Effector CD8-positive, alpha-beta T cell (primary cell): ENCODE results near the gene TMEFF1.
A peak's percentile ranks its signal among the peaks of the same experiment; 100 is the strongest.
"Not testable (repeated sequence)": the region's sequence is repeated elsewhere in the genome, so short reads cannot be mapped to it uniquely, and the experiment has no call there.

Experiments
- DNase-seq: peaks from one replicate; lab custom pipeline; 2025; lab: John Stamatoyannopoulos, UW
- total RNA-seq, 4 experiments: gene quantifications; one replicate each; lab custom pipeline; 2026; lab: John Stamatoyannopoulos, UW

TMEFF1 gene, protein sequence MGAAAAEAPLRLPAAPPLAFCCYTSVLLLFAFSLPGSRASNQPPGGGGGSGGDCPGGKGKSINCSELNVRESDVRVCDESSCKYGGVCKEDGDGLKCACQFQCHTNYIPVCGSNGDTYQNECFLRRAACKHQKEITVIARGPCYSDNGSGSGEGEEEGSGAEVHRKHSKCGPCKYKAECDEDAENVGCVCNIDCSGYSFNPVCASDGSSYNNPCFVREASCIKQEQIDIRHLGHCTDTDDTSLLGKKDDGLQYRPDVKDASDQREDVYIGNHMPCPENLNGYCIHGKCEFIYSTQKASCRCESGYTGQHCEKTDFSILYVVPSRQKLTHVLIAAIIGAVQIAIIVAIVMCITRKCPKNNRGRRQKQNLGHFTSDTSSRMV
- 0 to 0.35 (median 0) reads per million in 4 experiments for total RNA-seq

GRCh38 chr9:100472788-100473275, at the start of gene TMEFF1:
TMEFF1 (plus strand) TSS chr9:100473149; CDS start chr9:100473545, 396 bp downstream.
- DNase-seq: peak; percentile 21

- no peak for DNase-seq
Measured at GRCh38 chr9:100425758-100426157, 47.2 kb upstream of the TMEFF1 start.

- no peak for DNase-seq
Measured at GRCh38 chr9:100426189-100426529, 46.8 kb upstream of the TMEFF1 start.

- DNase-seq: peak; percentile 33
Measured at GRCh38 chr9:100426530-100427365, 46.2 kb upstream of the TMEFF1 start, which contains the start of gene MSANTD3. MSANTD3 (plus strand) TSS chr9:100427143; CDS start chr9:100441939, 14,796 bp downstream.

GRCh38 chr9:100427366-100428263, 45.3 kb upstream of the TMEFF1 start:
- DNase-seq: peak; percentile 12

GRCh38 chr9:100428871-100429654, 43.9 kb upstream of the TMEFF1 start:
- no peak for DNase-seq

GRCh38 chr9:100430286-100430940, 42.5 kb upstream of the TMEFF1 start:
- DNase-seq: no peak

GRCh38 chr9:100431886-100432285, 41.1 kb upstream of the TMEFF1 start:
- no peak for DNase-seq

DNA sequence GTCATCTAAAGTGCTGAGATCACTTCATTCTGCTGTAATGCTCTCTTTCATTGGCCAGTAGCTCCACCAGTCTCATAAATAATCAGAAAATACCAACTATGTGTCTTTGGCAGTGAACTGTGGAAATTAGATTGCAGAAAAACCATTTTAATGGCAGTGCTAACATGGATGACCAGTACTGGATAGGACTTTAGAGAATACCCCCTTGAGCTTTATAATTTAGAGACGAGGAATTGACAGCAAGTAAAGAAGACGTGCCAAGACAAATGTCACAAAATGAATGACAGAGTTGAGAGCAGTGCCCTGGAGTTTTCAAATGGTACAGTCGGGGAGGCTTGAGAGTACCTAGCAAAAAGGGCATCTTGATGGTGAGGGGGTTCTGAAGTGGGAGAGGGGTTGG, 40.2 kb upstream of the TMEFF1 start:
- no peak for DNase-seq

DNA sequence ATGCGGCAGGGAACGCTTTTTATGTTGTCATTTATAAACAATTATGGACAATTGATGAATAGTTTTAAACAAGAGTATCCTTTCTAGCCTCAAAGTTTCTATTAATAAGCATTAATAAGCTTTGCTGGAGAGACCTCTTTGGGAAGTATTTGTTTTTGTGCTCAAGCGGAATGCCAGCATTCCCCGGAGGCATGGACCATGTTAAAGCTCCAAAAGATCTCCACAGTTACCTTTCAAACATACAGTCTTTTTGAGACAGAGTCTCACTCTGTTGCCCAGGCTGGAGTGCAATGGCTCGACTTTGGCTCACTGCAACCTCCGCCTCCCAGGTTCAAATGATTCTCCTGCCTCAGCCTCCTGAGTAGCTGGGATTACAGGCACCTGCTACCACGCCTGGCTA, 36.4 kb upstream of the TMEFF1 start:
- no peak for DNase-seq

GRCh38 chr9:100437860-100438805, 34.8 kb upstream of the TMEFF1 start:
- peak; percentile 65 for DNase-seq

GRCh38 chr9:100440071-100440470, 32.9 kb upstream of the TMEFF1 start:
- no peak for DNase-seq

DNA sequence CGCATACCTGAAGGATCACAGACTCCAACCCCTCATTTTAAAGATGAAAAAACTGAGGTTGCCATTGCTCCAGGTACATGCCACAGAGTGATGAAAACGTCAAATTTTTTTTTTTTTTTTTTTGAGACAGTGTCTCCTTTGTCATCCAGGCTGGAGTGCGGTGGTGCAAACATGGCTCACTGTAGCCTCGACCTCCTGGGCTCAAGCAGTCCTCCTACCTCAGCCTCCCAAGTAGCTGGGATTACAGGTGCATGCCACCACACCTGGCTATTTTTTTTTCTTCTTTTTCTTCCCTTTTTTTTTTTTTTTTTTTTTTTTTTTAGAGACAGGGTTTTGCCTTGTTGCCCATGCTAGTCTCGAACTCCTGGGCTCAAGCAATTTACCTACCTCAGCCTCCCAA, 32.5 kb upstream of the TMEFF1 start:
- DNase-seq: not testable (repeated sequence)

- no peak for DNase-seq
Measured at GRCh38 chr9:100441911-100442361, 31.0 kb upstream of the TMEFF1 start.

GRCh38 chr9:100443781-100444768, 28.9 kb upstream of the TMEFF1 start:
- no peak for DNase-seq

DNA sequence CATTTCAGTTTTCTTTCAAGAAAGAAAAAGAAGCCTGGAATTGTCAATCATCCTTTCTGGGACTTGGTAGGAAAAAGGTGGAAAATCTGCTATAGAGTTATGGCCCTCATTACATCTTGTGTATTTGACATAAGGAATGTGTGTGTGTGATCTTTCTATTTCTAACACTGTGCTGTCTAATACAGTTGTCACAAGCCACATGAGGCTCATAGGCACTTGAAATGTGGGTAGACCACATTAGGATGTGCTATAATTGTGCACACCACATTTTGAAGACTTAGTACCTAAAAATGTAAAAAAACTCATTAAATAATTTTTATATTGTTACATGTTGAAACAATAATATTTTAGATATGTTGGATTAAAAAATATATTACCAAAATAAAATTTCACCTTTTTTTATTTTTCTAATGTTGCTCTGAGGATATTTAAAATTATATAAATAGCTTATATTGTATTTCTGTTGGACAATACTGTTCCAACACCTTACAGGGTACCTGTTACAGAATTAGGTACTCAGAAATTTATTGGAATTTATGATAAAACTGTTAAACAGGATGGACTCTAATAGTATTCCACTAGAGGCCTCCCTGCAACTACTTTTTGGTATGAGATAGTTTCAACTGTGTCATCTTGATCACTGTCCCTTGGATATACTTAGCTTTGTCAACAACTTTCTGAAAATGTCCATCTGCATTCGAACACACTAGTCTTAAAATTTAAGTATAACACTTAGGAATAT, 27.6 kb upstream of the TMEFF1 start:
- DNase-seq: no peak

DNA sequence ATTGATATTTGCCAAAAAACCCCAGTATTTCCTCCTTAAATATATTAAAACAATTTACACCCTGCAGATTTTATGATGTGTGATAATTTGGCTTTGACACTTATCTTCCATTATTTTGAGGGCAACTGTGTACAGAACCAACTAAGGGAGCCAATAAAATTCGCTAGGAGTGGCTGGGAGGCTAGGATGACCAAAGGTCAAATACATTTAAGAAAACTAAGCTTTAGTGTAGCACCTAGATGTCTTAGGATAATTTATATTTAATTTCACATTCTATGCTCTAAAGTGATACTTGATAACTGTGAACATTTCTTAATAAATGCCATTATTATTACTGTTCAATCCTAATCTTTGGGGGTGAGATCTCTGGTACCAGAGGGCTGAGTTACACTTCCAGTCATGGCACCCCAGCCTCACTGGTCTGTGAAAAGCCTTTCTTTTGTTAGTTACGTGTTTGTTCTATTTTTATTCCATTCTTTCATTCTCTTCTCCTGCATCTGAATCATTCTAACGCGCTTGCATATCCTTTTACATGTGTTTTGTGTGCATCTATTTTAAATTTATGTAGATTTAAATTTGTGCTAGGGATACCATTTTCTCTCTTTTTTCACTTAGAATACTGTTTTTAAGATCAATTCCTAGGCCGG, 26.9 kb upstream of the TMEFF1 start:
- no peak for DNase-seq
